ENCODE measurements around the gene MACF1.
"Not testable (repeated sequence)": the region's sequence is repeated elsewhere in the genome, so short reads cannot be mapped to it uniquely, and the experiment has no call there.

The MACF1 gene

GRCh38 chr1:39425634-39426033, 221.1 kb downstream of the MACF1 start:
- DNase-seq, result no peak
- TF ChIP-seq GATA1 (IDR thresholded peaks at IDR 0.05; ENCODE audit: low read depth, low read length) (no peak), POLR2A (IDR thresholded peaks at IDR 0.05; ENCODE audit: low read length) (no peak)

GRCh38 chr1:39426346-39426745, 221.9 kb downstream of the MACF1 start:
- TF ChIP-seq GATA1 (IDR thresholded peaks at IDR 0.05; ENCODE audit: low read depth, low read length) (no peak), POLR2A (IDR thresholded peaks at IDR 0.05; ENCODE audit: low read length) (no peak)
- no peak for DNase-seq

- no peak for DNase-seq
- TF ChIP-seq GATA1 (IDR thresholded peaks at IDR 0.05; ENCODE audit: low read depth, low read length) (no peak), POLR2A (IDR thresholded peaks at IDR 0.05; ENCODE audit: low read length) (no peak)
These were observed 222.9 kb downstream of the MACF1 start for GRCh38 chr1:39427374-39427773.

GRCh38 chr1:39427912-39428311, 223.4 kb downstream of the MACF1 start:
- no peak for DNase-seq
- no peak for TF ChIP-seq GATA1 (IDR thresholded peaks at IDR 0.05; ENCODE audit: low read depth, low read length)
- no peak for TF ChIP-seq POLR2A (IDR thresholded peaks at IDR 0.05; ENCODE audit: low read length)

GRCh38 chr1:39431927-39432326, 227.4 kb downstream of the MACF1 start:
- TF ChIP-seq POLR2A (IDR thresholded peaks at IDR 0.05; ENCODE audit: low read length), result no peak
- TF ChIP-seq GATA1 (IDR thresholded peaks at IDR 0.05; ENCODE audit: low read depth, low read length), result no peak
- DNase-seq, result no peak

- no peak for DNase-seq
- TF ChIP-seq GATA1 (IDR thresholded peaks at IDR 0.05; ENCODE audit: low read depth, low read length), result no peak
- no peak for TF ChIP-seq POLR2A (IDR thresholded peaks at IDR 0.05; ENCODE audit: low read length)
These were observed 230.4 kb downstream of the MACF1 start for GRCh38 chr1:39434797-39435395.

- no peak for TF ChIP-seq POLR2A (IDR thresholded peaks at IDR 0.05; ENCODE audit: low read length)
- no peak for TF ChIP-seq GATA1 (IDR thresholded peaks at IDR 0.05; ENCODE audit: low read depth, low read length)
- DNase-seq, result no peak
These were observed 231.1 kb downstream of the MACF1 start for GRCh38 chr1:39435597-39435996.

GRCh38 chr1:39436842-39437241, 232.3 kb downstream of the MACF1 start:
- no peak for DNase-seq
- TF ChIP-seq GATA1 (IDR thresholded peaks at IDR 0.05; ENCODE audit: low read depth, low read length), result no peak
- no peak for TF ChIP-seq POLR2A (IDR thresholded peaks at IDR 0.05; ENCODE audit: low read length)

GRCh38 chr1:39438042-39438441, 233.5 kb downstream of the MACF1 start:
- TF ChIP-seq GATA1 (IDR thresholded peaks at IDR 0.05; ENCODE audit: low read depth, low read length), result no peak
- no peak for TF ChIP-seq POLR2A (IDR thresholded peaks at IDR 0.05; ENCODE audit: low read length)

GRCh38 chr1:39440856-39441255, 236.4 kb downstream of the MACF1 start:
- no peak for DNase-seq
- no peak for TF ChIP-seq GATA1 (IDR thresholded peaks at IDR 0.05; ENCODE audit: low read depth, low read length)
- TF ChIP-seq POLR2A (IDR thresholded peaks at IDR 0.05; ENCODE audit: low read length), result no peak

More at GRCh38 chr1:39438042-39438441, 233.5 kb downstream of the MACF1 start:
- DNase-seq, result no peak

- TF ChIP-seq GATA1 (IDR thresholded peaks at IDR 0.05; ENCODE audit: low read depth, low read length), result no peak
- TF ChIP-seq POLR2A (IDR thresholded peaks at IDR 0.05; ENCODE audit: low read length), result no peak
- no peak for DNase-seq
These were observed 237.3 kb downstream of the MACF1 start for GRCh38 chr1:39441797-39442196.

- TF ChIP-seq GATA1 (IDR thresholded peaks at IDR 0.05; ENCODE audit: low read depth, low read length) (no peak), POLR2A (IDR thresholded peaks at IDR 0.05; ENCODE audit: low read length) (no peak)
- no peak for DNase-seq
These were observed 241.1 kb downstream of the MACF1 start for GRCh38 chr1:39445573-39445972.

GRCh38 chr1:39446986-39447567, 242.6 kb downstream of the MACF1 start:
- no peak for TF ChIP-seq GATA1 (IDR thresholded peaks at IDR 0.05; ENCODE audit: low read depth, low read length)
- no peak for TF ChIP-seq POLR2A (IDR thresholded peaks at IDR 0.05; ENCODE audit: low read length)
- DNase-seq, result no peak

GRCh38 chr1:39450041-39450440, 245.5 kb downstream of the MACF1 start:
- DNase-seq, result not testable (repeated sequence)

- no peak for DNase-seq
- no peak for TF ChIP-seq POLR2A (IDR thresholded peaks at IDR 0.05; ENCODE audit: low read length)
- TF ChIP-seq GATA1 (IDR thresholded peaks at IDR 0.05; ENCODE audit: low read depth, low read length), result no peak
These were observed 246.6 kb downstream of the MACF1 start for GRCh38 chr1:39450956-39451606.
